Measurements from ENCODE around the gene PSTPIP2. TPM values are rescaled to one million over a fixed set of nuclear protein-coding genes. Genes with fewer than 3 reads are reported as not detected.

PSTPIP2 gene
- total and polyA plus RNA-seq, 9 of the 15 experiments (the other 6 are each of a cell fraction or from before 2014, with no cell fraction given): 14.0 to 45.7 (median 27.1) TPM

GRCh38 chr18:45967007-45967706, 104.9 kb downstream of the PSTPIP2 start, which contains the start of gene EPG5 (continued):
- TF ChIP-seq, protein P1, sequence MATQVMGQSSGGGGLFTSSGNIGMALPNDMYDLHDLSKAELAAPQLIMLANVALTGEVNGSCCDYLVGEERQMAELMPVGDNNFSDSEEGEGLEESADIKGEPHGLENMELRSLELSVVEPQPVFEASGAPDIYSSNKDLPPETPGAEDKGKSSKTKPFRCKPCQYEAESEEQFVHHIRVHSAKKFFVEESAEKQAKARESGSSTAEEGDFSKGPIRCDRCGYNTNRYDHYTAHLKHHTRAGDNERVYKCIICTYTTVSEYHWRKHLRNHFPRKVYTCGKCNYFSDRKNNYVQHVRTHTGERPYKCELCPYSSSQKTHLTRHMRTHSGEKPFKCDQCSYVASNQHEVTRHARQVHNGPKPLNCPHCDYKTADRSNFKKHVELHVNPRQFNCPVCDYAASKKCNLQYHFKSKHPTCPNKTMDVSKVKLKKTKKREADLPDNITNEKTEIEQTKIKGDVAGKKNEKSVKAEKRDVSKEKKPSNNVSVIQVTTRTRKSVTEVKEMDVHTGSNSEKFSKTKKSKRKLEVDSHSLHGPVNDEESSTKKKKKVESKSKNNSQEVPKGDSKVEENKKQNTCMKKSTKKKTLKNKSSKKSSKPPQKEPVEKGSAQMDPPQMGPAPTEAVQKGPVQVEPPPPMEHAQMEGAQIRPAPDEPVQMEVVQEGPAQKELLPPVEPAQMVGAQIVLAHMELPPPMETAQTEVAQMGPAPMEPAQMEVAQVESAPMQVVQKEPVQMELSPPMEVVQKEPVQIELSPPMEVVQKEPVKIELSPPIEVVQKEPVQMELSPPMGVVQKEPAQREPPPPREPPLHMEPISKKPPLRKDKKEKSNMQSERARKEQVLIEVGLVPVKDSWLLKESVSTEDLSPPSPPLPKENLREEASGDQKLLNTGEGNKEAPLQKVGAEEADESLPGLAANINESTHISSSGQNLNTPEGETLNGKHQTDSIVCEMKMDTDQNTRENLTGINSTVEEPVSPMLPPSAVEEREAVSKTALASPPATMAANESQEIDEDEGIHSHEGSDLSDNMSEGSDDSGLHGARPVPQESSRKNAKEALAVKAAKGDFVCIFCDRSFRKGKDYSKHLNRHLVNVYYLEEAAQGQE (IDR thresholded peaks at IDR 0.05; ENCODE audit: borderline replicate concordance): peak; percentile 1; the same call in 1 of the 2 replicates
- TF ChIP-seq, protein P1 (CRISPR knock-in tag; IDR thresholded peaks at IDR 0.05; ENCODE audit: low read depth): no peak
- peak; percentile 79 for TF ChIP-seq RBFOX2 (IDR thresholded peaks at IDR 0.05; ENCODE audit: low read depth, low read length)
- TF ChIP-seq ZNF668 (CRISPR knock-in tag; IDR thresholded peaks at IDR 0.05): no peak
- TF ChIP-seq ZFP30 (CRISPR knock-in tag; IDR thresholded peaks at IDR 0.05; ENCODE audit: borderline replicate concordance): no peak
- TF ChIP-seq L3MBTL2 (IDR thresholded peaks at IDR 0.05): peak; percentile 50; the same call in 1 of the 2 replicates
- no peak for TF ChIP-seq JUNB (CRISPR knock-in tag; conservative IDR thresholded peaks at IDR 0.05)
- no peak for TF ChIP-seq ZC3H11A (IDR thresholded peaks at IDR 0.05; ENCODE audit: low read depth, low read length)
- TF ChIP-seq PPARD (CRISPR knock-in tag; IDR thresholded peaks at IDR 0.05): no peak
- no peak for TF ChIP-seq BMI1 (IDR thresholded peaks at IDR 0.05; ENCODE audit: low read length)
- TF ChIP-seq NEUROD1 (IDR thresholded peaks at IDR 0.05; ENCODE audit: borderline replicate concordance, low read depth, low read length, partially characterized antibody): peak; percentile 71
- TF ChIP-seq, protein P2, sequence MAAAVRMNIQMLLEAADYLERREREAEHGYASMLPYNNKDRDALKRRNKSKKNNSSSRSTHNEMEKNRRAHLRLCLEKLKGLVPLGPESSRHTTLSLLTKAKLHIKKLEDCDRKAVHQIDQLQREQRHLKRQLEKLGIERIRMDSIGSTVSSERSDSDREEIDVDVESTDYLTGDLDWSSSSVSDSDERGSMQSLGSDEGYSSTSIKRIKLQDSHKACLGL (CRISPR knock-in tag; IDR thresholded peaks at IDR 0.05; ENCODE audit: borderline replicate concordance, poor library complexity, severe bottlenecking): no peak
- TF ChIP-seq NRF1 (conservative IDR thresholded peaks at IDR 0.05 in 1 of 2, IDR thresholded peaks at IDR 0.05 in 1 of 2): peak; percentile 75 to 78
- no peak for TF ChIP-seq CSDE1 (IDR thresholded peaks at IDR 0.05)
- TF ChIP-seq ZKSCAN1 (IDR thresholded peaks at IDR 0.05; ENCODE audit: low read depth, low read length): no peak
- no peak for TF ChIP-seq IRF2 (CRISPR knock-in tag; IDR thresholded peaks at IDR 0.05)
- 0 out of 2 replicates have a peak, but pooled peaks have one; percentile 26 for TF ChIP-seq ESRRA (IDR thresholded peaks at IDR 0.05; ENCODE audit: borderline replicate concordance, low read depth)
- TF ChIP-seq, protein P3, sequence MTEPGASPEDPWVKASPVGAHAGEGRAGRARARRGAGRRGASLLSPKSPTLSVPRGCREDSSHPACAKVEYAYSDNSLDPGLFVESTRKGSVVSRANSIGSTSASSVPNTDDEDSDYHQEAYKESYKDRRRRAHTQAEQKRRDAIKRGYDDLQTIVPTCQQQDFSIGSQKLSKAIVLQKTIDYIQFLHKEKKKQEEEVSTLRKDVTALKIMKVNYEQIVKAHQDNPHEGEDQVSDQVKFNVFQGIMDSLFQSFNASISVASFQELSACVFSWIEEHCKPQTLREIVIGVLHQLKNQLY (CRISPR knock-in tag; conservative IDR thresholded peaks at IDR 0.05): no peak
